ENCODE results near the gene STK24.

STK24 gene

GRCh38 chr13:98429081-98429480 lies 147.8 kb downstream of the STK24 start:
- Histone ChIP-seq H4K12ac (ENCODE audit: low read depth, low read length) (no peak overlapping the region), H4K91ac (ENCODE audit: low read depth, low read length) (no peak overlapping the region), H3K79me2 (ENCODE audit: control insufficient read depth, insufficient read depth, low read length, poor library complexity) (no peaks in the 10 kb centered on the region), H3K14ac (ENCODE audit: low read length) (no peak overlapping the region), H2AK5ac (ENCODE audit: low read length) (no peak overlapping the region), H3K27me3 (ENCODE audit: insufficient read depth, low read length) (no peaks in the 10 kb centered on the region), H3K9ac (ENCODE audit: low read length) (no peak overlapping the region), H2BK120ac (ENCODE audit: insufficient read depth, low read length, poor library complexity) (no peak overlapping the region), H3K9me3 (ENCODE audit: insufficient read depth, low read depth, low read length) (peaks cover 4% of the 10 kb centered on the region), H3K4me3 (ENCODE audit: low read depth, low read length) (no peak overlapping the region), H3K23ac (ENCODE audit: low read length) (no peak overlapping the region), H2BK12ac (ENCODE audit: low read length) (no peak overlapping the region), H3K4ac (ENCODE audit: low read depth, low read length) (no peak overlapping the region), H3K27ac (ENCODE audit: low read depth, low read length) (no peak overlapping the region), H4K8ac (ENCODE audit: low read depth, low read length) (no peak overlapping the region), H3K79me1 (ENCODE audit: low read length) (no peaks in the 10 kb centered on the region), H3K18ac (ENCODE audit: low read length) (no peak overlapping the region), H3K4me2 (ENCODE audit: low read length) (no peak overlapping the region), H2BK5ac (ENCODE audit: low read depth, low read length, poor library complexity) (no peak overlapping the region), H2AFZ (ENCODE audit: insufficient read depth, low read length, poor library complexity) (no peak overlapping the region), H3K4me1 (ENCODE audit: control insufficient read depth in 1 of 2, insufficient read depth in 2 of 2, low read length in 2 of 2) (peaks cover 0 to 4% of the 10 kb centered on the region in 2 experiments), H3K36me3 (ENCODE audit: control insufficient read depth in 1 of 2, insufficient read depth in 2 of 2, low read length in 2 of 2) (peaks cover 21 to 47% of the 10 kb centered on the region in 2 experiments)
- DNase-seq = no peak
- no CpG with 5 or more reads among the region's 10 CpGs for WGBS (ENCODE audit: extremely low coverage, insufficient coverage, insufficient read length)

- Histone ChIP-seq H3K4me1 (ENCODE audit: control insufficient read depth in 1 of 2, insufficient read depth in 2 of 2, low read length in 2 of 2) (peaks cover 0 to 4% of the 10 kb centered on the region in 2 experiments), H2BK5ac (ENCODE audit: low read depth, low read length, poor library complexity) (no peak overlapping the region), H4K12ac (ENCODE audit: low read depth, low read length) (no peak overlapping the region), H3K36me3 (ENCODE audit: control insufficient read depth in 1 of 2, insufficient read depth in 2 of 2, low read length in 2 of 2) (peaks cover 21 to 47% of the 10 kb centered on the region in 2 experiments), H3K27me3 (ENCODE audit: insufficient read depth, low read length) (no peaks in the 10 kb centered on the region), H3K4ac (ENCODE audit: low read depth, low read length) (no peak overlapping the region), H3K4me2 (ENCODE audit: low read length) (no peak overlapping the region), H3K79me2 (ENCODE audit: control insufficient read depth, insufficient read depth, low read length, poor library complexity) (no peaks in the 10 kb centered on the region), H2BK12ac (ENCODE audit: low read length) (no peak overlapping the region), H3K23ac (ENCODE audit: low read length) (no peak overlapping the region), H3K79me1 (ENCODE audit: low read length) (no peaks in the 10 kb centered on the region), H2AFZ (ENCODE audit: insufficient read depth, low read length, poor library complexity) (no peak overlapping the region), H3K14ac (ENCODE audit: low read length) (no peak overlapping the region), H4K8ac (ENCODE audit: low read depth, low read length) (no peak overlapping the region), H2AK5ac (ENCODE audit: low read length) (no peak overlapping the region), H2BK120ac (ENCODE audit: insufficient read depth, low read length, poor library complexity) (no peak overlapping the region), H3K18ac (ENCODE audit: low read length) (no peak overlapping the region), H3K9ac (ENCODE audit: low read length) (no peak overlapping the region), H3K27ac (ENCODE audit: low read depth, low read length) (no peak overlapping the region), H4K91ac (ENCODE audit: low read depth, low read length) (no peak overlapping the region), H3K4me3 (ENCODE audit: low read depth, low read length) (no peak overlapping the region), H3K9me3 (ENCODE audit: insufficient read depth, low read depth, low read length) (peaks cover 4% of the 10 kb centered on the region)
- WGBS (ENCODE audit: extremely low coverage, insufficient coverage, insufficient read length) = no CpG with 5 or more reads among the region's 15 CpGs
- DNase-seq = no peak
Observed at GRCh38 chr13:98428256-98428966, 148.5 kb downstream of the STK24 start.

- H3K4me3 ChIP-seq (ENCODE audit: low read depth, low read length) = no peak overlapping the region
- H3K27me3 ChIP-seq (ENCODE audit: insufficient read depth, low read length) = no peaks in the 10 kb centered on the region
- no peak for DNase-seq
- no CpG with 5 or more reads among the region's 13 CpGs for WGBS (ENCODE audit: extremely low coverage, insufficient coverage, insufficient read length)
- H3K4ac ChIP-seq (ENCODE audit: low read depth, low read length) = no peak overlapping the region
- no peaks in the 10 kb centered on the region for H3K79me2 ChIP-seq (ENCODE audit: control insufficient read depth, insufficient read depth, low read length, poor library complexity)
- H3K36me3 ChIP-seq (ENCODE audit: control insufficient read depth in 1 of 2, insufficient read depth in 2 of 2, low read length in 2 of 2) = peaks cover 23 to 51% of the 10 kb centered on the region in 2 experiments
- H2BK12ac ChIP-seq (ENCODE audit: low read length) = no peak overlapping the region
- H2AK5ac ChIP-seq (ENCODE audit: low read length) = no peak overlapping the region
- no peak overlapping the region for H4K91ac ChIP-seq (ENCODE audit: low read depth, low read length)
- no peak overlapping the region for H2BK5ac ChIP-seq (ENCODE audit: low read depth, low read length, poor library complexity)
- H2AFZ ChIP-seq (ENCODE audit: insufficient read depth, low read length, poor library complexity) = no peak overlapping the region
- H2BK120ac ChIP-seq (ENCODE audit: insufficient read depth, low read length, poor library complexity) = no peak overlapping the region
- H3K4me1 ChIP-seq (ENCODE audit: control insufficient read depth in 1 of 2, insufficient read depth in 2 of 2, low read length in 2 of 2) = peaks cover 0 to 4% of the 10 kb centered on the region in 2 experiments
- H3K18ac ChIP-seq (ENCODE audit: low read length) = no peak overlapping the region
- no peak overlapping the region for H4K12ac ChIP-seq (ENCODE audit: low read depth, low read length)
- no peak overlapping the region for H3K9ac ChIP-seq (ENCODE audit: low read length)
- H3K79me1 ChIP-seq (ENCODE audit: low read length) = no peaks in the 10 kb centered on the region
- H4K8ac ChIP-seq (ENCODE audit: low read depth, low read length) = no peak overlapping the region
- peaks cover 4% of the 10 kb centered on the region for H3K9me3 ChIP-seq (ENCODE audit: insufficient read depth, low read depth, low read length)
- H3K23ac ChIP-seq (ENCODE audit: low read length) = no peak overlapping the region
- H3K4me2 ChIP-seq (ENCODE audit: low read length) = no peak overlapping the region
- H3K14ac ChIP-seq (ENCODE audit: low read length) = no peak overlapping the region
- H3K27ac ChIP-seq (ENCODE audit: low read depth, low read length) = no peak overlapping the region
Observed at GRCh38 chr13:98427331-98427995, 149.4 kb downstream of the STK24 start.

- no peak overlapping the region for H2AFZ ChIP-seq (ENCODE audit: insufficient read depth, low read length, poor library complexity)
- H2BK12ac ChIP-seq (ENCODE audit: low read length) = no peak overlapping the region
- no peaks in the 10 kb centered on the region for H3K27me3 ChIP-seq (ENCODE audit: insufficient read depth, low read length)
- H3K14ac ChIP-seq (ENCODE audit: low read length) = no peak overlapping the region
- H3K23ac ChIP-seq (ENCODE audit: low read length) = no peak overlapping the region
- no peak overlapping the region for H4K91ac ChIP-seq (ENCODE audit: low read depth, low read length)
- no peak overlapping the region for H4K12ac ChIP-seq (ENCODE audit: low read depth, low read length)
- no peak overlapping the region for H3K27ac ChIP-seq (ENCODE audit: low read depth, low read length)
- H3K9me3 ChIP-seq (ENCODE audit: insufficient read depth, low read depth, low read length) = no peaks in the 10 kb centered on the region
- DNase-seq = peak in 1 of 2 donors; percentile 18
- no peaks in the 10 kb centered on the region for H3K4me1 ChIP-seq (ENCODE audit: control insufficient read depth in 1 of 2, insufficient read depth in 2 of 2, low read length in 2 of 2)
- no peak overlapping the region for H3K9ac ChIP-seq (ENCODE audit: low read length)
- H3K4me2 ChIP-seq (ENCODE audit: low read length) = no peak overlapping the region
- H3K79me2 ChIP-seq (ENCODE audit: control insufficient read depth, insufficient read depth, low read length, poor library complexity) = no peaks in the 10 kb centered on the region
- H2BK120ac ChIP-seq (ENCODE audit: insufficient read depth, low read length, poor library complexity) = no peak overlapping the region
- no peak overlapping the region for H3K18ac ChIP-seq (ENCODE audit: low read length)
- no peaks in the 10 kb centered on the region for H3K79me1 ChIP-seq (ENCODE audit: low read length)
- H4K8ac ChIP-seq (ENCODE audit: low read depth, low read length) = no peak overlapping the region
- no peak overlapping the region for H2AK5ac ChIP-seq (ENCODE audit: low read length)
- H3K4ac ChIP-seq (ENCODE audit: low read depth, low read length) = no peak overlapping the region
- H3K36me3 ChIP-seq (ENCODE audit: control insufficient read depth in 1 of 2, insufficient read depth in 2 of 2, low read length in 2 of 2) = peaks cover 25 to 49% of the 10 kb centered on the region in 2 experiments
- H3K4me3 ChIP-seq (ENCODE audit: low read depth, low read length) = no peak overlapping the region
- H2BK5ac ChIP-seq (ENCODE audit: low read depth, low read length, poor library complexity) = no peak overlapping the region
- no CpG with 5 or more reads among the region's 7 CpGs for WGBS (ENCODE audit: extremely low coverage, insufficient coverage, insufficient read length)
Observed at GRCh38 chr13:98423417-98423816, 153.5 kb downstream of the STK24 start.
